Liver (tissue), 9 donors: ENCODE measurements around the gene PHB1. TPM values are rescaled to one million over a fixed set of nuclear protein-coding genes. Genes with fewer than 3 reads are reported as not detected.
"Not testable (repeated sequence)": the region's sequence is repeated elsewhere in the genome, so short reads cannot be mapped to it uniquely, and the experiment has no call there.

ENCODE experiments used
- DNase-seq: peaks from one replicate; pipeline ENCODE4 v3.0.0-alpha.2; 2017; ENCODE audit warnings: low spot score
- H3K27ac ChIP-seq, 2 donors: one replicate each; pipeline ENCODE4 v1.7.0; 2013; ENCODE audit warnings: inconsistent platforms in 2 of 2, low read length in 2 of 2, control low read depth in 1 of 2, low read depth in 1 of 2, mild to moderate bottlenecking in 1 of 2
- H3K27me3 ChIP-seq, 4 donors: one replicate each; pipeline versions ENCODE4 v1.6.1 to v1.7.0; 2013; ENCODE audit warnings: low read length in 3 of 4, inconsistent platforms in 1 of 4, mild to moderate bottlenecking in 1 of 4, moderate library complexity in 1 of 4; ENCODE audit not compliant: control insufficient read depth in 4 of 4, insufficient read depth in 4 of 4
- H3K36me3 ChIP-seq, 4 donors: one replicate each; pipeline versions ENCODE4 v1.6.1 to v1.7.0; 2013; ENCODE audit warnings: low read length in 3 of 4, mild to moderate bottlenecking in 3 of 4, low read depth in 1 of 4, moderate library complexity in 1 of 4; ENCODE audit not compliant: control insufficient read depth in 4 of 4, insufficient read depth in 3 of 4
- H3K4me1 ChIP-seq, 4 donors: one replicate each; pipeline versions ENCODE4 v1.6.1 to v1.7.0; 2013; ENCODE audit warnings: low read length in 3 of 4, mild to moderate bottlenecking in 3 of 4, moderate library complexity in 1 of 4; ENCODE audit not compliant: control insufficient read depth in 4 of 4, insufficient read depth in 4 of 4
- H3K4me3 ChIP-seq, 3 donors: one replicate each; pipeline versions ENCODE4 v1.6.1 to v1.7.0; 2013; ENCODE audit warnings: low read length in 3 of 3, control low read depth in 1 of 3, low read depth in 1 of 3, mild to moderate bottlenecking in 1 of 3
- H3K9ac ChIP-seq, 2 donors: one replicate each; pipeline ENCODE4 v1.7.0; 2013; ENCODE audit warnings: low read length in 2 of 2, mild to moderate bottlenecking in 2 of 2, moderate library complexity in 2 of 2, control low read depth in 1 of 2, low read depth in 1 of 2
- H3K9me3 ChIP-seq, 4 donors: one replicate each; pipeline versions ENCODE4 v1.6.1 to v1.7.0; 2013; ENCODE audit warnings: low read length in 3 of 4; ENCODE audit not compliant: control insufficient read depth in 4 of 4
- ATF3 ChIP-seq: IDR thresholded peaks from 2 replicates; pipeline ENCODE4 v1.6.1; 2016; ENCODE audit warnings: antibody characterized with exemption
- CTCF ChIP-seq: fragments of 150-350 bp; IDR thresholded peaks from 2 replicates; pipeline ENCODE4 v1.5.1; 2017; ENCODE audit warnings: improper control_type of control experiment, low read depth, low read length; ENCODE audit not compliant: missing input control
- EGR1 ChIP-seq, 2 donors: IDR thresholded peaks; 2 replicates each; pipeline ENCODE4 v1.6.1; 2016 to 2018; ENCODE audit warnings: antibody characterized with exemption in 2 of 2, low read depth in 2 of 2
- FOXA1 ChIP-seq: IDR thresholded peaks from 2 replicates; pipeline ENCODE4 v1.6.1; 2016; ENCODE audit warnings: antibody characterized with exemption
- GABPA ChIP-seq, 2 donors: IDR thresholded peaks in 1 of 2; conservative IDR thresholded peaks in 1 of 2; 2 replicates each; pipeline ENCODE4 v1.6.1; 2016; ENCODE audit warnings: antibody characterized with exemption in 2 of 2, mild to moderate bottlenecking in 1 of 2, moderate library complexity in 1 of 2
- HNF4A ChIP-seq, 2 donors: conservative IDR thresholded peaks; 2 replicates each; pipeline ENCODE4 v1.6.1; 2016; ENCODE audit warnings: antibody characterized with exemption in 2 of 2, mild to moderate bottlenecking in 2 of 2
- JUND ChIP-seq, 2 donors: IDR thresholded peaks; 2 replicates each; pipeline ENCODE4 v1.6.1; 2016; ENCODE audit warnings: antibody characterized with exemption in 2 of 2
- MAX ChIP-seq: IDR thresholded peaks from 2 replicates; pipeline ENCODE4 v1.6.1; 2016; ENCODE audit warnings: antibody characterized with exemption
- NR2F2 ChIP-seq: IDR thresholded peaks from 2 replicates; pipeline ENCODE4 v1.6.1; 2016; ENCODE audit warnings: antibody characterized with exemption
- RXRA ChIP-seq, 2 donors: IDR thresholded peaks; 2 replicates each; pipeline ENCODE4 v1.6.1; 2017 to 2018; ENCODE audit warnings: antibody characterized with exemption in 2 of 2, mild to moderate bottlenecking in 1 of 2
- SP1 ChIP-seq: IDR thresholded peaks from 2 replicates; pipeline ENCODE4 v1.6.1; 2018; ENCODE audit warnings: antibody characterized with exemption, mild to moderate bottlenecking
- TAF1 ChIP-seq: conservative IDR thresholded peaks from 2 replicates; pipeline ENCODE4 v1.6.1; 2016; ENCODE audit warnings: antibody characterized with exemption, mild to moderate bottlenecking
- YY1 ChIP-seq: IDR thresholded peaks from 2 replicates; pipeline ENCODE4 v1.6.1; 2016; ENCODE audit warnings: antibody characterized with exemption, mild to moderate bottlenecking
- ZBTB33 ChIP-seq: IDR thresholded peaks from 2 replicates; pipeline ENCODE4 v1.6.1; 2016; ENCODE audit warnings: antibody characterized with exemption
- WGBS: extraction: QIAGEN DNeasy Blood & Tissue Kit; methylation state at CpG from one replicate; pipeline ENCODE4 v1.1.7; 2013; 5-methylcytosine and 5-hydroxymethylcytosine counted together
- polyA plus RNA-seq, 2 donors: library from polyadenylated mRNA; stranded (reverse) in 1 of 2; unstranded in 1 of 2; fragments of 200-250 nt in 1 of 2; fragments of >200 nt in 1 of 2; fragmentation: Nextera tagmentation in 1 of 2; extraction: Ambion mirVana in 1 of 2; gene quantifications; one replicate each; pipeline versions ENCODE4 v1.2.1 to v1.2.3, GENCODE V29; 2013 to 2015
- total RNA-seq, 2 donors: library from RNA; depleted of rRNA; stranded (reverse); fragments of >200 nt; gene quantifications; one replicate each; pipeline ENCODE4 v1.2.3, GENCODE V29; 2014
- donor health status: healthy.
- donor health status: healthy.
- donor health status: healthy.
- donor health status: healthy.
- donor health status: healthy.

PHB1 gene
- total and polyA plus RNA-seq, 4 donors: 52.5 to 149 (median 98.5) TPM

GRCh38 chr17:49424276-49425003 lies 9.8 kb upstream of the PHB1 start:
- not testable (repeated sequence) for DNase-seq, H3K36me3 ChIP-seq, H3K27ac ChIP-seq, H3K9ac ChIP-seq, H3K9me3 ChIP-seq, H3K4me3 ChIP-seq, H3K27me3 ChIP-seq, H3K4me1 ChIP-seq
- WGBS: 80% methylated on average over 16 of the region's 16 CpGs

GRCh38 chr17:49422714-49423113 lies 8.0 kb upstream of the PHB1 start:
- Histone ChIP-seq H3K9me3 (peaks cover 0 to 7% (median 5%) of the 10 kb centered on the region in 4 donors), H3K4me1 (no peaks in the 10 kb centered on the region)
- WGBS: 46% methylated on average over 1 of the region's 1 CpG

GRCh38 chr17:49419761-49420160 lies 5.1 kb upstream of the PHB1 start:
- not testable (repeated sequence) for DNase-seq, H3K4me1 ChIP-seq, H3K27ac ChIP-seq, H3K4me3 ChIP-seq, H3K27me3 ChIP-seq, H3K9ac ChIP-seq, H3K9me3 ChIP-seq, H3K36me3 ChIP-seq
- WGBS: 93% methylated on average over 23 of the region's 23 CpGs

More at GRCh38 chr17:49422714-49423113, 8.0 kb upstream of the PHB1 start:
- H3K27ac ChIP-seq: no peak overlapping the region
- no peaks in the 10 kb centered on the region for H3K27me3 ChIP-seq
- no peak for DNase-seq
- H3K9ac ChIP-seq: no peak overlapping the region
- no peaks in the 10 kb centered on the region for H3K36me3 ChIP-seq
- no peak overlapping the region for H3K4me3 ChIP-seq
- TF ChIP-seq RXRA (IDR thresholded peaks at IDR 0.05): no peak
- TF ChIP-seq GABPA (IDR thresholded peaks at IDR 0.05 in 1 of 2, conservative IDR thresholded peaks at IDR 0.05 in 1 of 2): no peak
- TF ChIP-seq ATF3: no peak
- no peak for TF ChIP-seq EGR1 (IDR thresholded peaks at IDR 0.05; ENCODE audit: low read depth in 2 of 2)
- TF ChIP-seq CTCF: no peak
- TF ChIP-seq FOXA1: no peak
- no peak for TF ChIP-seq JUND (IDR thresholded peaks at IDR 0.05)
- no peak for TF ChIP-seq HNF4A (conservative IDR thresholded peaks at IDR 0.05)
- TF ChIP-seq YY1: no peak
- TF ChIP-seq NR2F2: no peak
- TF ChIP-seq ZBTB33: no peak
- no peak for TF ChIP-seq SP1
- TF ChIP-seq MAX: no peak
- no peak for TF ChIP-seq TAF1

- H3K27me3 ChIP-seq, H3K4me3 ChIP-seq, H3K9ac ChIP-seq, H3K4me1 ChIP-seq, H3K27ac ChIP-seq, H3K9me3 ChIP-seq, DNase-seq, H3K36me3 ChIP-seq: not testable (repeated sequence)
- 84% methylated on average over 32 of the region's 32 CpGs for WGBS
These were observed 4.4 kb upstream of the PHB1 start for GRCh38 chr17:49418754-49419740.
